Activated CD4-positive, alpha-beta T cell treated with anti-CD3 and anti-CD28 coated beads, Interleukin-2, amount 10 ng/mL, durations not matched to agents 24 days and 14 days (primary cell): ENCODE measurements around the gene SVIL. TPM values are rescaled to one million over a fixed set of nuclear protein-coding genes. Genes with fewer than 3 reads are reported as not detected.
"Not testable (repeated sequence)": the region's sequence is repeated elsewhere in the genome, so short reads cannot be mapped to it uniquely, and the experiment has no call there.

Source experiments
- DNase-seq: peaks from one replicate; pipeline ENCODE4 v3.0.0; 2022
- H3K27ac Mint-ChIP-seq: one replicate; pipeline ENCODE4 v1.8.0; 2022; ENCODE audit warnings: mild to moderate bottlenecking, mixed read lengths
- H3K27me3 Mint-ChIP-seq: one replicate; pipeline ENCODE4 v1.8.0; 2022; ENCODE audit warnings: mixed read lengths
- H3K36me3 Mint-ChIP-seq: one replicate; pipeline ENCODE4 v1.8.0; 2022; ENCODE audit warnings: low read depth, mild to moderate bottlenecking, mixed read lengths
- H3K4me1 Mint-ChIP-seq: one replicate; pipeline ENCODE4 v1.8.0; 2021; ENCODE audit warnings: mixed read lengths
- H3K4me3 Mint-ChIP-seq: one replicate; pipeline ENCODE4 v1.8.0; 2022; ENCODE audit warnings: mild to moderate bottlenecking, moderate library complexity, mixed read lengths
- H3K9me3 Mint-ChIP-seq: one replicate; pipeline ENCODE4 v1.8.0; 2021; ENCODE audit warnings: mixed read lengths
- intact Hi-C: fragments of 100-400 bp; cut with micrococcal nuclease; formaldehyde crosslinking; loops from one replicate; pipeline ENCODE4 v1.15.1; 2023
- total RNA-seq: library from RNA; stranded (reverse); gene quantifications from 2 replicates; pipeline ENCODE4 v1.2.3, GENCODE V29; 2022

SVIL gene
- total RNA-seq, 1 donor from 2014 or later, result 10.1 TPM

GRCh38 chr10:29439005-29439404, 195.8 kb downstream of the SVIL start:
- intact Hi-C loops, DNase-seq, H3K4me1 Mint-ChIP-seq, H3K27ac Mint-ChIP-seq, H3K9me3 Mint-ChIP-seq, H3K27me3 Mint-ChIP-seq, H3K36me3 Mint-ChIP-seq, H3K4me3 Mint-ChIP-seq: not testable (repeated sequence)

GRCh38 chr10:29438271-29438670, 196.5 kb downstream of the SVIL start:
- intact Hi-C loops, result no loop called here
- no peak overlapping the region for H3K4me3 Mint-ChIP-seq
- DNase-seq, result no peak
- H3K36me3 Mint-ChIP-seq, result peaks cover 5% of the 10 kb centered on the region
- peaks cover 9% of the 10 kb centered on the region for H3K9me3 Mint-ChIP-seq
- no peaks in the 10 kb centered on the region for H3K4me1 Mint-ChIP-seq
- no peak overlapping the region for H3K27ac Mint-ChIP-seq
- H3K27me3 Mint-ChIP-seq, result no peaks in the 10 kb centered on the region

GRCh38 chr10:29437871-29438270, 196.9 kb downstream of the SVIL start:
- Mint-ChIP-seq H3K27ac (no peak overlapping the region), H3K9me3 (peaks cover 9% of the 10 kb centered on the region), H3K36me3 (peaks cover 5% of the 10 kb centered on the region), H3K27me3 (no peaks in the 10 kb centered on the region), H3K4me1 (no peaks in the 10 kb centered on the region), H3K4me3 (no peak overlapping the region)
- DNase-seq, result no peak
- intact Hi-C loops, result no loop called here

GRCh38 chr10:29435809-29436501, 198.8 kb downstream of the SVIL start:
- intact Hi-C loops, result no loop called here
- H3K4me1 Mint-ChIP-seq, result no peaks in the 10 kb centered on the region
- no peak overlapping the region for H3K4me3 Mint-ChIP-seq

GRCh38 chr10:29434111-29434510, 200.7 kb downstream of the SVIL start:
- intact Hi-C loops, result no loop called here
- Mint-ChIP-seq H3K9me3 (peaks cover 8% of the 10 kb centered on the region), H3K27me3 (no peaks in the 10 kb centered on the region), H3K27ac (no peak overlapping the region), H3K4me1 (no peaks in the 10 kb centered on the region), H3K4me3 (no peak overlapping the region), H3K36me3 (peaks cover 5% of the 10 kb centered on the region)
- no peak for DNase-seq

More at GRCh38 chr10:29435809-29436501, 198.8 kb downstream of the SVIL start:
- H3K27ac Mint-ChIP-seq, result no peak overlapping the region
- no peaks in the 10 kb centered on the region for H3K27me3 Mint-ChIP-seq
- H3K9me3 Mint-ChIP-seq, result peaks cover 9% of the 10 kb centered on the region
- H3K36me3 Mint-ChIP-seq, result peaks cover 5% of the 10 kb centered on the region
- DNase-seq, result no peak

GRCh38 chr10:29431711-29432110, 203.1 kb downstream of the SVIL start:
- Mint-ChIP-seq H3K4me3 (no peak overlapping the region), H3K9me3 (peaks cover 4% of the 10 kb centered on the region), H3K27ac (no peak overlapping the region), H3K27me3 (no peaks in the 10 kb centered on the region), H3K4me1 (no peaks in the 10 kb centered on the region), H3K36me3 (no peaks in the 10 kb centered on the region)
- no peak for DNase-seq
- intact Hi-C loops, result no loop called here

GRCh38 chr10:29430101-29430500, 204.7 kb downstream of the SVIL start:
- no peak for DNase-seq
- Mint-ChIP-seq H3K27me3 (no peaks in the 10 kb centered on the region), H3K4me1 (no peaks in the 10 kb centered on the region), H3K9me3 (no peaks in the 10 kb centered on the region), H3K4me3 (no peak overlapping the region), H3K36me3 (no peaks in the 10 kb centered on the region), H3K27ac (no peak overlapping the region)
- intact Hi-C loops, result no loop called here

- Mint-ChIP-seq H3K27me3 (no peaks in the 10 kb centered on the region), H3K36me3 (peaks cover 7% of the 10 kb centered on the region), H3K4me1 (no peaks in the 10 kb centered on the region), H3K4me3 (no peak overlapping the region), H3K27ac (no peak overlapping the region), H3K9me3 (peaks cover 4% of the 10 kb centered on the region)
- intact Hi-C loops, result no loop called here
- no peak for DNase-seq
Observed at GRCh38 chr10:29428486-29428885, 206.3 kb downstream of the SVIL start.

- intact Hi-C loops, result no loop called here
- no peak overlapping the region for H3K27ac Mint-ChIP-seq
- peaks cover 4% of the 10 kb centered on the region for H3K9me3 Mint-ChIP-seq
- peaks cover 10% of the 10 kb centered on the region for H3K36me3 Mint-ChIP-seq
- H3K27me3 Mint-ChIP-seq, result no peaks in the 10 kb centered on the region
- H3K4me1 Mint-ChIP-seq, result no peaks in the 10 kb centered on the region
- H3K4me3 Mint-ChIP-seq, result no peak overlapping the region
- DNase-seq, result no peak
Observed at GRCh38 chr10:29427667-29428066, 207.1 kb downstream of the SVIL start.

- no peaks in the 10 kb centered on the region for H3K4me1 Mint-ChIP-seq
- intact Hi-C loops, result no loop called here
- no peak overlapping the region for H3K4me3 Mint-ChIP-seq
- H3K27me3 Mint-ChIP-seq, result no peaks in the 10 kb centered on the region
- peaks cover 4% of the 10 kb centered on the region for H3K9me3 Mint-ChIP-seq
- H3K27ac Mint-ChIP-seq, result no peak overlapping the region
- no peak for DNase-seq
- peaks cover 21% of the 10 kb centered on the region for H3K36me3 Mint-ChIP-seq
Observed at GRCh38 chr10:29426420-29426819, 208.4 kb downstream of the SVIL start.

GRCh38 chr10:29424017-29424416, 210.8 kb downstream of the SVIL start:
- H3K9me3 Mint-ChIP-seq, result peaks cover 4% of the 10 kb centered on the region
- DNase-seq, result no peak
- no peak overlapping the region for H3K27ac Mint-ChIP-seq
- peaks cover 33% of the 10 kb centered on the region for H3K36me3 Mint-ChIP-seq
- intact Hi-C loops, result no loop called here
- H3K27me3 Mint-ChIP-seq, result no peaks in the 10 kb centered on the region
- no peaks in the 10 kb centered on the region for H3K4me1 Mint-ChIP-seq
- no peak overlapping the region for H3K4me3 Mint-ChIP-seq

GRCh38 chr10:29420744-29421143, 214.0 kb downstream of the SVIL start:
- H3K4me3 Mint-ChIP-seq, result no peak overlapping the region
- no peak for DNase-seq
- peaks cover 4% of the 10 kb centered on the region for H3K9me3 Mint-ChIP-seq
- intact Hi-C loops, result no loop called here
- no peaks in the 10 kb centered on the region for H3K4me1 Mint-ChIP-seq
- H3K27me3 Mint-ChIP-seq, result no peaks in the 10 kb centered on the region
- peaks cover 40% of the 10 kb centered on the region for H3K36me3 Mint-ChIP-seq
- H3K27ac Mint-ChIP-seq, result no peak overlapping the region

GRCh38 chr10:29417324-29417723, 217.4 kb downstream of the SVIL start:
- DNase-seq, result no peak
- Mint-ChIP-seq H3K27me3 (no peaks in the 10 kb centered on the region), H3K4me3 (no peak overlapping the region), H3K36me3 (peaks cover 31% of the 10 kb centered on the region), H3K4me1 (peaks cover 11% of the 10 kb centered on the region), H3K27ac (no peak overlapping the region), H3K9me3 (no peaks in the 10 kb centered on the region)
- intact Hi-C loops, result no loop called here

GRCh38 chr10:29415876-29416275, 218.9 kb downstream of the SVIL start:
- Mint-ChIP-seq H3K27me3 (no peaks in the 10 kb centered on the region), H3K27ac (no peak overlapping the region), H3K36me3 (peaks cover 19% of the 10 kb centered on the region), H3K4me3 (no peak overlapping the region), H3K9me3 (no peaks in the 10 kb centered on the region), H3K4me1 (peaks cover 17% of the 10 kb centered on the region)
- no peak for DNase-seq
- intact Hi-C loops, result no loop called here

GRCh38 chr10:29414501-29414900, 220.3 kb downstream of the SVIL start:
- H3K27ac Mint-ChIP-seq, result no peak overlapping the region
- H3K4me1 Mint-ChIP-seq, result peaks cover 21% of the 10 kb centered on the region
- H3K27me3 Mint-ChIP-seq, result no peaks in the 10 kb centered on the region
- DNase-seq, result no peak
- no peaks in the 10 kb centered on the region for H3K9me3 Mint-ChIP-seq
- H3K4me3 Mint-ChIP-seq, result no peak overlapping the region
- intact Hi-C loops, result loop anchor here (5.0 kb wide), 1 partner anchor 33 kb away; no protein-coding TSS in a partner anchor
- H3K36me3 Mint-ChIP-seq, result peaks cover 11% of the 10 kb centered on the region
